EL (cell line): ENCODE results near the gene LTBP2.
"Not testable (repeated sequence)": the region's sequence is repeated elsewhere in the genome, so short reads cannot be mapped to it uniquely, and the experiment has no call there.

ENCODE experiments used
- DNase-seq: peaks from one replicate; pipeline ENCODE4 v3.0.0-alpha.2; 2016

The LTBP2 gene

GRCh38 chr14:74475678-74476077, 136.4 kb downstream of the LTBP2 start:
- DNase-seq = peak; percentile 78

GRCh38 chr14:74474376-74474775, 137.7 kb downstream of the LTBP2 start:
- no peak for DNase-seq

- DNase-seq = no peak
Observed at GRCh38 chr14:74472601-74473000, 139.4 kb downstream of the LTBP2 start.

GRCh38 chr14:74469548-74470518, 142.2 kb downstream of the LTBP2 start:
- DNase-seq = no peak

- DNase-seq = no peak
Observed at GRCh38 chr14:74468513-74468912, 143.5 kb downstream of the LTBP2 start.

- DNase-seq = no peak
Observed at GRCh38 chr14:74465335-74465734, 146.7 kb downstream of the LTBP2 start.

GRCh38 chr14:74464785-74465184, 147.3 kb downstream of the LTBP2 start:
- no peak for DNase-seq

- no peak for DNase-seq
Observed at GRCh38 chr14:74463697-74464096, 148.3 kb downstream of the LTBP2 start.

- DNase-seq = no peak
Observed at GRCh38 chr14:74462993-74463392, 149.0 kb downstream of the LTBP2 start.

GRCh38 chr14:74459976-74460375, 152.1 kb downstream of the LTBP2 start:
- DNase-seq = no peak

- peak; percentile 73 for DNase-seq
Observed at GRCh38 chr14:74459289-74459946, 152.6 kb downstream of the LTBP2 start.

- no peak for DNase-seq
Observed at GRCh38 chr14:74457565-74457895, 154.5 kb downstream of the LTBP2 start.

- DNase-seq = no peak
Observed at GRCh38 chr14:74456684-74457564, 155.1 kb downstream of the LTBP2 start.

- DNase-seq = not testable (repeated sequence)
Observed at GRCh38 chr14:74454397-74454796, 157.6 kb downstream of the LTBP2 start.
